Measurements from ENCODE around the gene FGB. TPM values are rescaled to one million over a fixed set of nuclear protein-coding genes. Genes with fewer than 3 reads are reported as not detected.

The FGB gene
- total and polyA plus RNA-seq, 2 donors = 1.1 to 1.3 TPM

- no peaks in the 10 kb centered on the region for H3K4me1 ChIP-seq (ENCODE audit: control insufficient read depth in 2 of 2, insufficient read depth in 2 of 2, low read length in 2 of 2)
- no peaks in the 10 kb centered on the region for H3K27me3 ChIP-seq (ENCODE audit: control insufficient read depth in 2 of 2, insufficient read depth in 1 of 2, low read length in 1 of 2)
- no peak overlapping the region for H3K27ac ChIP-seq (ENCODE audit: low read depth in 1 of 2, low read length in 1 of 2)
- 90% methylated on average over 4 of the region's 4 CpGs for WGBS
- H3K36me3 ChIP-seq (ENCODE audit: control insufficient read depth in 2 of 2, insufficient read depth in 2 of 2, low read length in 1 of 2) = no peaks in the 10 kb centered on the region
- H3K4me3 ChIP-seq (ENCODE audit: low read length in 2 of 2) = no peak overlapping the region
- DNase-seq (ENCODE audit: low read depth in 6 of 9, low spot score in 9 of 9) = no peak
- H3K9me3 ChIP-seq (ENCODE audit: control insufficient read depth in 2 of 2, insufficient read depth in 1 of 2, low read length in 1 of 2) = no peaks in the 10 kb centered on the region
These were observed 32.9 kb upstream of the FGB start for GRCh38 chr4:154529728-154530519.

GRCh38 chr4:154534296-154534695 lies 28.5 kb upstream of the FGB start:
- 97% methylated on average over 1 of the region's 1 CpG for WGBS

GRCh38 chr4:154542271-154542879 lies 20.4 kb upstream of the FGB start:
- no peaks in the 10 kb centered on the region for H3K4me1 ChIP-seq (ENCODE audit: control insufficient read depth in 2 of 2, insufficient read depth in 2 of 2, low read length in 2 of 2)
- no peak overlapping the region for H3K27ac ChIP-seq (ENCODE audit: low read depth in 1 of 2, low read length in 1 of 2)
- no peak overlapping the region for H3K4me3 ChIP-seq (ENCODE audit: low read length in 2 of 2)
- peaks cover 10 to 66% of the 10 kb centered on the region in 2 donors for H3K36me3 ChIP-seq (ENCODE audit: control insufficient read depth in 2 of 2, insufficient read depth in 2 of 2, low read length in 1 of 2)
- 98% methylated on average over 4 of the region's 4 CpGs for WGBS
- H3K27me3 ChIP-seq (ENCODE audit: control insufficient read depth in 2 of 2, insufficient read depth in 1 of 2, low read length in 1 of 2) = no peaks in the 10 kb centered on the region
- no peak for DNase-seq (ENCODE audit: low read depth in 6 of 9, low spot score in 9 of 9)
- no peaks in the 10 kb centered on the region for H3K9me3 ChIP-seq (ENCODE audit: control insufficient read depth in 2 of 2, insufficient read depth in 1 of 2, low read length in 1 of 2)

More at GRCh38 chr4:154534296-154534695, 28.5 kb upstream of the FGB start:
- H3K9me3 ChIP-seq (ENCODE audit: control insufficient read depth in 2 of 2, insufficient read depth in 1 of 2, low read length in 1 of 2) = no peaks in the 10 kb centered on the region
- H3K4me1 ChIP-seq (ENCODE audit: control insufficient read depth in 2 of 2, insufficient read depth in 2 of 2, low read length in 2 of 2) = no peaks in the 10 kb centered on the region
- peaks cover 4 to 17% of the 10 kb centered on the region in 2 donors for H3K36me3 ChIP-seq (ENCODE audit: control insufficient read depth in 2 of 2, insufficient read depth in 2 of 2, low read length in 1 of 2)
- H3K4me3 ChIP-seq (ENCODE audit: low read length in 2 of 2) = no peak overlapping the region
- no peak overlapping the region for H3K27ac ChIP-seq (ENCODE audit: low read depth in 1 of 2, low read length in 1 of 2)
- DNase-seq (ENCODE audit: low read depth in 6 of 9, low spot score in 9 of 9) = no peak
- no peaks in the 10 kb centered on the region for H3K27me3 ChIP-seq (ENCODE audit: control insufficient read depth in 2 of 2, insufficient read depth in 1 of 2, low read length in 1 of 2)

GRCh38 chr4:154545689-154546088 lies 17.1 kb upstream of the FGB start:
- Histone ChIP-seq H3K9me3 (ENCODE audit: control insufficient read depth in 2 of 2, insufficient read depth in 1 of 2, low read length in 1 of 2) (no peaks in the 10 kb centered on the region), H3K4me1 (ENCODE audit: control insufficient read depth in 2 of 2, insufficient read depth in 2 of 2, low read length in 2 of 2) (peaks cover 8 to 12% of the 10 kb centered on the region in 2 donors), H3K36me3 (ENCODE audit: control insufficient read depth in 2 of 2, insufficient read depth in 2 of 2, low read length in 1 of 2) (peaks cover 4 to 42% of the 10 kb centered on the region in 2 donors), H3K4me3 (ENCODE audit: low read length in 2 of 2) (no peak overlapping the region), H3K27me3 (ENCODE audit: control insufficient read depth in 2 of 2, insufficient read depth in 1 of 2, low read length in 1 of 2) (no peaks in the 10 kb centered on the region), H3K27ac (ENCODE audit: low read depth in 1 of 2, low read length in 1 of 2) (no peak overlapping the region)
- 97% methylated on average over 4 of the region's 4 CpGs for WGBS
- DNase-seq (ENCODE audit: low read depth in 6 of 9, low spot score in 9 of 9) = no peak

- Histone ChIP-seq H3K36me3 (ENCODE audit: control insufficient read depth in 2 of 2, insufficient read depth in 2 of 2, low read length in 1 of 2) (peaks cover 0 to 15% of the 10 kb centered on the region in 2 donors), H3K4me3 (ENCODE audit: low read length in 2 of 2) (peak within 1 kb of the TSS; percentile 58 to 65), H3K27ac (ENCODE audit: low read depth in 1 of 2, low read length in 1 of 2) (peak within 1 kb of the TSS; percentile 56 to 59), H3K4me1 (ENCODE audit: control insufficient read depth in 2 of 2, insufficient read depth in 2 of 2, low read length in 2 of 2) (peaks cover 8 to 12% of the 10 kb centered on the region in 2 donors), H3K9me3 (ENCODE audit: control insufficient read depth in 2 of 2, insufficient read depth in 1 of 2, low read length in 1 of 2) (no peaks in the 10 kb centered on the region), H3K27me3 (ENCODE audit: control insufficient read depth in 2 of 2, insufficient read depth in 1 of 2, low read length in 1 of 2) (no peaks in the 10 kb centered on the region)
- peak; percentile 91 to 99 (median 97) for DNase-seq (ENCODE audit: low read depth in 6 of 9, low spot score in 9 of 9)
- 2% methylated on average over 51 of the region's 51 CpGs for WGBS
These were observed 12.7 kb upstream of the FGB start, which contains the start of gene PLRG1 for GRCh38 chr4:154549894-154550790. Gene PLRG1 (minus strand): TSS chr4:154550400. CDS start chr4:154550308, 92 bp downstream.

GRCh38 chr4:154551872-154552686 lies 10.7 kb upstream of the FGB start:
- Histone ChIP-seq H3K4me1 (ENCODE audit: control insufficient read depth in 2 of 2, insufficient read depth in 2 of 2, low read length in 2 of 2) (peaks cover 8 to 12% of the 10 kb centered on the region in 2 donors), H3K9me3 (ENCODE audit: control insufficient read depth in 2 of 2, insufficient read depth in 1 of 2, low read length in 1 of 2) (no peaks in the 10 kb centered on the region), H3K27me3 (ENCODE audit: control insufficient read depth in 2 of 2, insufficient read depth in 1 of 2, low read length in 1 of 2) (no peaks in the 10 kb centered on the region), H3K36me3 (ENCODE audit: control insufficient read depth in 2 of 2, insufficient read depth in 2 of 2, low read length in 1 of 2) (peaks cover 0 to 2% of the 10 kb centered on the region in 2 donors), H3K4me3 (ENCODE audit: low read length in 2 of 2) (no peak overlapping the region), H3K27ac (ENCODE audit: low read depth in 1 of 2, low read length in 1 of 2) (no peak overlapping the region)
- 37% methylated on average over 6 of the region's 6 CpGs for WGBS
- peak in 8 of 9 donors; percentile 8 to 70 (median 38) for DNase-seq (ENCODE audit: low read depth in 6 of 9, low spot score in 9 of 9)

- WGBS = 97% methylated on average over 1 of the region's 1 CpG
- Histone ChIP-seq H3K9me3 (ENCODE audit: control insufficient read depth in 2 of 2, insufficient read depth in 1 of 2, low read length in 1 of 2) (no peaks in the 10 kb centered on the region), H3K4me1 (ENCODE audit: control insufficient read depth in 2 of 2, insufficient read depth in 2 of 2, low read length in 2 of 2) (no peaks in the 10 kb centered on the region), H3K27me3 (ENCODE audit: control insufficient read depth in 2 of 2, insufficient read depth in 1 of 2, low read length in 1 of 2) (no peaks in the 10 kb centered on the region), H3K4me3 (ENCODE audit: low read length in 2 of 2) (no peak overlapping the region), H3K36me3 (ENCODE audit: control insufficient read depth in 2 of 2, insufficient read depth in 2 of 2, low read length in 1 of 2) (no peaks in the 10 kb centered on the region), H3K27ac (ENCODE audit: low read depth in 1 of 2, low read length in 1 of 2) (no peak overlapping the region)
- DNase-seq (ENCODE audit: low read depth in 6 of 9, low spot score in 9 of 9) = no peak
These were observed 3.7 kb upstream of the FGB start for GRCh38 chr4:154559141-154559493.

Data from thymus (tissue), 11 donors.